Stimulated activated CD8-positive, alpha-beta memory T cell treated with anti-CD3 and anti-CD28 coated beads, Interleukin-15, amount 100 ng/mL, for 1 hour (primary cell): ENCODE results near the gene MOXD1.

ENCODE experiments used
- DNase-seq: peaks from one replicate; pipeline ENCODE4 v3.0.0-alpha.2; 2020; ENCODE audit warnings: low read depth

The MOXD1 gene

GRCh38 chr6:132400883-132401617, at the start of gene MOXD1:
Gene MOXD1, minus strand, starts transcription at chr6:132401475. Its CDS starts 49 bp downstream, at chr6:132401426.
- no peak for DNase-seq

DNA sequence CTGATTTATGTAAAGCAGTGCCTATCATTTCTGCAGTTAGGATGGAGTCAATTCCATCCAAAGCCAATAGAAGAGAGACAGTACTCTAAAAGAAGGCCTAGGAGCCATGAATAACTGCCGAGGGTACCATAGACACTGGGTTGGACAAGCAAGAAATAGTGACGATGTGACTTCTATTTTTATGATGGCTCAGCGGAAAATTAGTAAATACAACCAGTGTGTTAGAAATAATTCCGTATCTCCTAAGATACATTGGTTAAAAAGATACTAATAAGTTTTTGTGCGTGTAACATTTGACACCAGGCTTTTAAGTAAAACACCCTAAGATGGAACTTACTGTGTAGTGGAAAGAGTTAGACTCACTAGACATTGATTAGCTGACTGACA, 45.6 kb upstream of the MOXD1 start:
- no peak for DNase-seq

DNA sequence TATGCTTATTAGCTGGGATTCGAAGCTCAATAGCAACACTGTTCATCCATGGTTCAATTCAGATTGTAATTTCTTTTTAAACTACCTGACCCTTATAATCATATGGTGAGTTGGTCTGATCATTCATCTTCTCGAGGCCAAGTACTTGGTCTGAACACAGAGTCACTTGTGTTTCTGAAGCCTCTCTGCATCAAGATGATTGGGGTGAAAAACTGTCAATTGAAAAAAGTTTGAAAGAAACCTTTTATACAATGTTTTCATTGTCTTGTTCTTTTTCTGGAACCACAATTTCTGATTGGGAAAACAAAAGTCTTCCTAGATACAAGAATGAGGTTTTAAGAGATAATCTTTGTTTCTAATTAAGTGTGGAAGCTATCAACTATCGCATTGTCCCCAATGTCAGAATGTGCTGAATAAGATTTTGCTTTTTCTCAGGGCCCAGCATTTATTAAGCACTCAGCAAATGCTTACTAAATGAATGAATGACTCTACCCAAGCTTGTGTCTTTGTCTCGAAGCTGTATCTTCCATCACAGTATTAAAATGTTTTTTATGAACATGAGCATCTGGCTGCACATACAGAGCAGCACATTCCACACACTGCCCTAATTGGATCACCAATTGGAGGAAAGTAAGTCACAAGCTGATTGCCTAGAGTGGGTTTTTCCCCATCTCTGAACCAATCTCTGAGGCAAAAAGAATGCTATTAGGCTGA, 45.0 kb upstream of the MOXD1 start:
- DNase-seq, result no peak

DNA sequence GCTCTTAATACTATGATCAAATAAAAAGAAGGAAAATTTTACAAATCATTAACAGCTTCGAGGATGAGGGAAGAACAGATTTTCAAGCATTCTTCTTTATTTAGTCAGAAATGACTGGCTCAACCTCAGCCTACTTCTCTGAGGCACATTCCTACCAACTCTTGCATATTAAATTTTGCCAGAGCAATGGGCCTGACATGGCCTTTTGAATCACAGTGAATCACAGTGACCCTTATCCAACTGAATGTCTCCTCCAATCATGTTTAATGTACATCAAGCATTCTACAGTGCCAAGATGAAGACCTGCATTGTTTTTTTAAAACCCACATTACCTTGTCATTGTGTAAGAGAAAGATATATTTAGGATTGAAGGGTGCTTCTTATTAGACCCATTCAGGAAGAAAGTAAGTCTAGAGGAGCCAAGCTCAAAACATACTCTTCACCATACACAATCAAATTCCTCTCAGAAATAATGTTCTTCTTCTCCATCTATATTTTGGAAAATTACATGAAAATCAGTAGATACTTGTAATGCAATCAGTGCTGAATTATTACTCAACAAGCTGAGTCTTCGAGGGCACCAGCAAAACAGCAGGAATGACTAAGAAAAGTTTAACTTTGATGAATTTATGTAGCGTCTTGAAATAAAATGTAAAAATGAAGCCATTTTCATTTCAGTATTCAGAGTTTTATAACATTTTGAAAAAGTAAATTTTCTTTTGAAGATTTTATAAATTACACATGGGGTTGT, 44.1 kb upstream of the MOXD1 start:
- DNase-seq, result no peak

GRCh38 chr6:132443206-132443605, 41.9 kb upstream of the MOXD1 start:
- no peak for DNase-seq

DNA sequence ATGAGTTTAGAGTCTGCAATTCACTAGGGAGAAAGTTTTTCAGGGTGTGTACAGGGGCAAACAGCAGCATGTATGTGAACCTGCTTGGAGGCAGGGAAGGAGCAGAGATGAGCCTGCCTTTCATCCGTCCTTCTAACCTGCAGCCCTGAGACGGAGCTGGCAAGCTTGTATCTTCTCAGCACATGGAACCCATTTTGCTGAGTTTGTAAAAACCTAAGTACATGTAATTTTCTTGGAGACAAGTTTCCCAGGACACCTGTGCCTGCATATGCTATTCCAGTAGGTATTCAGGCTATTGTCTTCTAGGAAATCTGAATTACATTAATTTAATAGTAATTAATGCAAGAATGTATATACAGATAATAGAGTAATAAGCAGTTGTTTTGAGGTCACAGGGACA, 28.8 kb upstream of the MOXD1 start:
- DNase-seq, result no peak

DNA sequence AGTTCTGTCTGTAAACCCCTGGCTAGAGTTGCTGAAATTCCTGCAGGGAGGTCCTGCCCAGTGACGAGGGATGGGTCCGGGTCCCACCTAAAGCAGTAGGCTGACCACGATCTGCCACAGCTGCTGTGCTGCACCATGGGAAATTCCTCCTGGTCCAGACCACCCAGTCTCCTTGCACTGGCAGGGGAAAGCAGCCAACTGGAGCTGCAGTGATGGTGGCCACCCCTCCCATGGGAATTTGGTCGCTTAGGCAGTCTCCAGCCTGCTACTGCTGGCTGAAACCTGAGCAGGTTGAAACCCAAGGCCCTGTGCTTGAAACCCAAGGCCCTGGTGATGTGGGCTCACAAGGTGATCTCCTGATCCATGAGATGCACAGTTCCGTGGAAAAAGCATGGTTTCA, 23.9 kb upstream of the MOXD1 start:
- DNase-seq, result no peak

GRCh38 chr6:132423839-132424238, 22.6 kb upstream of the MOXD1 start:
- no peak for DNase-seq

DNA sequence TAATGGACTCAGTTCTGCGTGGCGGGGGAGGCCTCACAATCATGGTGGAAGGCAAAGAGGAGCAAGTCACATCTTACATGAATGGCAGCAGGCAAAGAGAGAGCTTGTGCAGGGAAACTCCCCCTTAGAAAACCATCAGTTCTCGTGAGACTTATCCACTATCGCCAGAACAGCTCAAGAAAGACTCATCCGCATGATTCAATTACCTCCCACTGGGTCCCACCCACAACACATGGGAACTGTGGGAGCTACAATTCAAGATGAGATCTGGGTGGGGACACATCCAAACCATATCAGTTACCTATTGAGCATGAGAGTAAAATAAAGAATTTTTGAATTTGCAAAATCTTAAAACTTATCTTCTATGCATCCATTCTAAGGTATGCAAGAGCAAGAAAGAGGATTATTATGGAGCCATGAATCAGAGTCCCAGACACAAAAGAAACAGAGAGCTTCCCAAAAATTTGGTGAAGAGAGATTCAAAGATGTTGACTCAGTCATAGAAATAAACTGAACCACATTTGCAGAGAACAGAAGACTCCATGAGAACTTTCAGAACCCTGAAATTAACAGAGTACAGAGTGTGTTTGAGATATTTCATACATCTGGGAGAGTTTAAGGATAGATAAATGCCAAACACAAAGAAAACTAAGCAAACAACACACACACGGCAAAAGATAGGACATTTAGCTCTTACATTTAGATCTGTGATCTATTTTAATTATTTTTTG, 17.1 kb upstream of the MOXD1 start:
- DNase-seq, result no peak

GRCh38 chr6:132414761-132415160, 13.5 kb upstream of the MOXD1 start:
- DNase-seq, result no peak

DNA sequence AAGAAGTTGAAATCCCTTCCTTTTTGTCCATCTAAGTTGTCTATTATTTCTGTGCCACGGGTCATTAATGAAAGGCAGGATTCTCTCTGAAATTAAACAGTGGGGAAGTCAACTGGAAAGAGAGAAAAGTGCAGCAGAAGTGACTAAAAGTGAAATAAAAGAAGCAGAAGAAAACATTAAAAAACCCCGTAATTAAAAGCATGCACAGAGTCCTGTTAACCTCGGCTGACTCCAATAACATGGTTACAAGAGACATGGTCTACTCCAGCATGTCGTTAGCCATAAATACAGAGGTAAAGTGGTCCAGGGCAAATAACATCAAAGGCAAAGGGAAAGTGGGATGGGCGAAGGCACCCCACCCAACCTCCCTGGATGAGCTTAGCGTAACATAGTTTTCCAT, 13.0 kb upstream of the MOXD1 start:
- no peak for DNase-seq

GRCh38 chr6:132413499-132413802, 12.2 kb upstream of the MOXD1 start:
- no peak for DNase-seq

DNA sequence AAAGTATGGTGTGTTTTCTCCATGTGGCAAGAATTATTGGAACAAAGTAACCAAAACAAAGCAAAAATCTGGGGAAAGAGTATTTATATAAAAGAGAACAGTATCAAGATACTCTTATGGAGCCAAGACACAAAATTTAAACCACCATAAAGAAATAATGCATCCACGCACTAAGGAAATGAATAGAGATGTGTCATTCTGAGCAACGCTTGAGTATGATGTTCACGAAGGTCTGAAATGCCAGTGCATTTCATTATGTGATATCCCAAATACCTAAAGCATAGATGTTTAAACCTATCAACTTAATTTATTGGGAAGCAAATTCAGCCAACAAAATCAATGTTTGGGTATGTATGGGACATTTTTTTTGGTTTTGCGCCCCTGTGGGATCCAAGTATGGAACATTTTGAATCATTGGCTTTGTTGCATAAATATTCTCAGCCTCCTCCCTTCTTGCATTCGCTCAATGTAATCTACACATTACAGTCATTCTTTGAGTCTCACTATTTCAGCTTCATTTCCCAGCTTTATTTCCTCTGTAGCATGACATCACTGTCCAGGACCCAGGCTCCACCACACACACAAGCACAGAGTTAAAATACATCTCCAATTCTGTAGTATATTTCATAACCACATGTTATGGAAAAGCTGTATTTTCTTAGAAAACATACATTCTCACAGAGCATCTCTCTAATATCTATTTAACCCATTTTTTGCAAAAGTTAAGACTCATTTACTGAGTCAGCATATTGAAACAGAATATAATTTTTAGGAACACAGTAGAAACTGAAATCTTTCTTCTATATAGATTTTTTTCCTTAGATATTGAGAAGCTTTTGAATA, 11.6 kb upstream of the MOXD1 start:
- DNase-seq, result no peak

DNA sequence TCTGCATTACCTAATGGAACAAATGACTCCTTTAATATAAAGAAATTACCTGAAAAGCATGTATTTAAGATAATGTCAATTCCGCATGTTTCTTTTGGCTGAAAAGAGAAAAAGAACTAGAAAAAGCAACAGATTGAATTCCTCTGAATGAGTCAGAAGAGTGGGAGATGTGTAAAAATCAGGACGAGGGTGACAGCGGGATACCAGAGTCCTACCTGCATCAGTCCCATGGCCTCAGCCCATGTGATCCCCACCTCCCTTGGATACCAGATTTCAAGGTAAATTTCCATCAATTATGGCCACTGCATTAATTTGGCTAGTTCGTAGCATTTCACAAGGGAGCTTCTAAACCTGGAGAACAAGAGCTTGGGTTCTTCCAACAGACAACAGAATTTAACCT, 10.0 kb upstream of the MOXD1 start:
- DNase-seq, result no peak

GRCh38 chr6:132410830-132411229, 9.6 kb upstream of the MOXD1 start:
- no peak for DNase-seq

DNA sequence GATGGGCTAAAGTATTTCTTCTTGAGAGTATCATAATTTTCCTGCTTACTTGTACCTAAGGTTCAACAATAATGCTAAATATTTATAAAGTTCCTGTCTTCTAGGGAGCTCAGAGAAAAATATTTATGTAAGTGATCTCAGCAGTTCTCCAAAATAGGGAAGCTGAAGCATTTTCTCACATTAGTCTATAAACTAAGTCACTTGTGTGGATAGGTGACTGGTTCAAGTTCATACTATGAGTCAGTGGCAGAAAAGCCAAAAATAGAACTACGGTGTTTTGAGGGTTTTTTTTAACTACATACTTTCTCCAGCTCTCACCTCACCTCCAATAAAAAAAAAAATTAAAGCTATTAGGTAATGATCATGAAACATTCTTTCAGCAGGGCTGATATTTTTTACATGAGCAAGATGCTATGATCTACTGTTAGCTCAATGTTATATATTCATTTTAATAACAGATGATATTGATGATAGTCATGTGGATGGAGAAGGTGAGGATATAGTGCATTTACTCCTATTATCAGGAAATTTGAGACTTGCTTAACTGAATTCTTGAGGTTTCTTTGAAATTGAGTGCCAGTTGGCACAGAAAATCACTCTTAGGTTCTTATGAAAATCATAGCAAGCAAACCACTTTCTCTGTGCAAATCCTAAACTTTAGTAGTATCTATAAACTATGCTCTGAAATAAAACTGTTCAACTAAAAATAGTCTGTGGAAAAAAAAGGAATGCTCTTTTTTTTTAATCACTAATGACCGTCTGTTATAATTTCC, 4.1 kb upstream of the MOXD1 start:
- no peak for DNase-seq

GRCh38 chr6:132404736-132405135, 3.5 kb upstream of the MOXD1 start:
- no peak for DNase-seq

DNA sequence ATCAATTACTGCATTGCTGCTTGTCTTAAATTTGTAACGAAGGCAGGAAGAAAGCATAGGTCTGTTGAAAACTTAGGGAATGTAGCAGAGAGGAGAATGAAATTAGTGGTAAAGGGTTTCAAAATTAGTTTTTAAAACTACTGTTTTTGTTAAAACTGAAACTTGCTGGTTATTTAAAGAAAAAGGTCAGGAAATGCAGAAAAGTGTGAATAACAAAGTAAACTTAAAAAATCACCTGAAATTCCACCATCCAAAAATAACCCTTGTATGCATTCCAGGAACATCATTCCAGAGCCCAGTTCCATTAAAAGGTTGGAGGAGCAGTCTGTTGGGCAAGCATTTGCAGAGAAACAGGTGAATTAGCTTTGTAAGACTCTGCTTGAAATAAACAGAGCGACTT, 3.1 kb upstream of the MOXD1 start:
- DNase-seq, result no peak

GRCh38 chr6:132401618-132402285, 477 bp upstream of the MOXD1 start:
- no peak for DNase-seq

DNA sequence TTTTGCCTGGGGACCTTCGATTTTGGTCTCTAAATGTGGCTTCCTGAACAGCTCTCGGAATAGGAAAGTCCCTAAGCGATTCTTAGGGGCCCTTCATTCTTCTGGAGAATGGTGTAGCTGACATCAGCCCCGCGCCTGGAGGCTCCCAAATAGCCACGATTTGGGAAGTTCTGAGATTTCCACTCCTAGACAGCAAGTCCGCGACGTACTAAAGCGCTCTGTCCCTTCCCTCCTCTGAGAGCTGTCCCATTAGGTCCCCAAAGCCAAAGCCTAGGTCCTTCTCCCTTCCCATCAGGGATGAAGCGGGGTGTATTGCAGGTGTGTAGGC, 756 bp downstream of the MOXD1 start:
- no peak for DNase-seq
